GM19238 (cell line): ENCODE data around the gene PPFIBP2.
A peak's percentile ranks its signal among the peaks of the same experiment; 100 is the strongest.

Experiments used
- DNase-seq: peaks from one replicate; pipeline ENCODE4 v3.0.0; 2011; ENCODE audit warnings: low spot score; ENCODE audit not compliant: insufficient read length

Gene PPFIBP2

GRCh38 chr11:7513234-7514098 is at the start of gene PPFIBP2:
Gene PPFIBP2, plus strand, starts transcription at chr11:7513999. Its CDS starts 35,477 bp downstream, at chr11:7549476.
- peak; percentile 82 for DNase-seq

- no peak for DNase-seq
Observed at GRCh38 chr11:7467652-7468051, 46.1 kb upstream of the PPFIBP2 start.

GRCh38 chr11:7469351-7469865 is 44.4 kb upstream of the PPFIBP2 start:
- no peak for DNase-seq

- DNase-seq = no peak
Observed at GRCh38 chr11:7471071-7471470, 42.7 kb upstream of the PPFIBP2 start.

GRCh38 chr11:7473717-7474116 is 40.1 kb upstream of the PPFIBP2 start:
- DNase-seq = peak; percentile 40

GRCh38 chr11:7480113-7480512 is 33.7 kb upstream of the PPFIBP2 start:
- DNase-seq = no peak

GRCh38 chr11:7484131-7484530 is 29.7 kb upstream of the PPFIBP2 start:
- no peak for DNase-seq

GRCh38 chr11:7484645-7485044 is 29.2 kb upstream of the PPFIBP2 start:
- DNase-seq = no peak

- no peak for DNase-seq
Observed at GRCh38 chr11:7485186-7486097, 28.4 kb upstream of the PPFIBP2 start, which contains the start of gene OLFML1. Gene OLFML1, plus strand, starts transcription at chr11:7485506. Its CDS starts 370 bp downstream, at chr11:7485876.

GRCh38 chr11:7486098-7486780 is 27.6 kb upstream of the PPFIBP2 start:
- DNase-seq = no peak

GRCh38 chr11:7486781-7487140 is 27.0 kb upstream of the PPFIBP2 start:
- DNase-seq = no peak

GRCh38 chr11:7487360-7487759 is 26.4 kb upstream of the PPFIBP2 start:
- no peak for DNase-seq

- DNase-seq = no peak
Observed at GRCh38 chr11:7488681-7489080, 25.1 kb upstream of the PPFIBP2 start.

- DNase-seq = no peak
Observed at GRCh38 chr11:7489376-7489775, 24.4 kb upstream of the PPFIBP2 start.

- DNase-seq = no peak
Observed at GRCh38 chr11:7490054-7490453, 23.7 kb upstream of the PPFIBP2 start.

- DNase-seq = no peak
Observed at GRCh38 chr11:7490535-7490934, 23.3 kb upstream of the PPFIBP2 start.

- no peak for DNase-seq
Observed at GRCh38 chr11:7492253-7492652, 21.5 kb upstream of the PPFIBP2 start.

- DNase-seq = no peak
Observed at GRCh38 chr11:7493670-7494069, 20.1 kb upstream of the PPFIBP2 start.

GRCh38 chr11:7494086-7494745 is 19.6 kb upstream of the PPFIBP2 start:
- no peak for DNase-seq

GRCh38 chr11:7495882-7496551 is 17.8 kb upstream of the PPFIBP2 start:
- peak; percentile 37 for DNase-seq
